H1 (cell line): ENCODE data around the gene ZC3HAV1.

Experiments
- BRCA1 ChIP-seq: IDR thresholded peaks from 2 replicates; pipeline ENCODE4 v1.6.1; 2012; ENCODE audit warnings: low read depth, low read length, improper control_type of control experiment
- CTCF ChIP-seq, 3 experiments: IDR thresholded peaks; 1 replicate in 2 of 3; 2 replicates in 1 of 3; pipeline versions ENCODE4 v1.5.1 to v1.6.1; 2011; ENCODE audit warnings: low read length in 3 of 3, mild to moderate bottlenecking in 3 of 3, inconsistent platforms in 2 of 3, low read depth in 1 of 3, moderate library complexity in 1 of 3; ENCODE audit not compliant: insufficient read depth in 1 of 3; ENCODE audit errors: control extremely low read depth in 1 of 3
- EZH2 ChIP-seq: fragments of 200-600 bp; sonication (generic); IDR thresholded peaks from 2 replicates; pipeline ENCODE4 v1.7.1; 2012; ENCODE audit warnings: low read depth, mild to moderate bottlenecking, moderate library complexity, low read length, inconsistent platforms; ENCODE audit not compliant: severe bottlenecking
- GABPA ChIP-seq: IDR thresholded peaks from 2 replicates; pipeline ENCODE4 v1.6.1; 2011; ENCODE audit warnings: mild to moderate bottlenecking, low read length, moderate library complexity, borderline replicate concordance; ENCODE audit not compliant: insufficient read depth
- MAX ChIP-seq: IDR thresholded peaks from 2 replicates; pipeline ENCODE4 v1.6.1; 2012; ENCODE audit warnings: inconsistent platforms
- POLR2A ChIP-seq, 2 experiments: IDR thresholded peaks; 1 replicate in 1 of 2; 2 replicates in 1 of 2; pipeline ENCODE4 v1.6.1; 2011; ENCODE audit warnings: low read depth in 2 of 2, low read length in 2 of 2, mild to moderate bottlenecking in 2 of 2; ENCODE audit errors: control extremely low read depth in 1 of 2
- POLR2AphosphoS5 ChIP-seq: IDR thresholded peaks from 2 replicates; pipeline ENCODE4 v1.6.1; 2011; ENCODE audit warnings: low read depth, low read length
- RAD21 ChIP-seq, 2 experiments: IDR thresholded peaks in 1 of 2; conservative IDR thresholded peaks in 1 of 2; 2 replicates each; pipeline ENCODE4 v1.6.1; 2011; ENCODE audit warnings: low read depth in 2 of 2, low read length in 2 of 2, improper control_type of control experiment in 1 of 2, inconsistent platforms in 1 of 2, mild to moderate bottlenecking in 1 of 2, moderate library complexity in 1 of 2
- USF2 ChIP-seq: IDR thresholded peaks from 2 replicates; pipeline ENCODE4 v1.6.1; 2011; ENCODE audit warnings: low read length, improper control_type of control experiment

GRCh38 chr7:139075871-139076686, 33.4 kb downstream of the ZC3HAV1 start:
- TF ChIP-seq CTCF (IDR thresholded peaks at IDR 0.05; ENCODE audit: control extremely low read depth in 1 of 3, insufficient read depth in 1 of 3, low read depth in 1 of 3, low read length in 3 of 3) = no peak
- no peak for TF ChIP-seq USF2
- no peak for TF ChIP-seq MAX
- TF ChIP-seq POLR2A (IDR thresholded peaks at IDR 0.05; ENCODE audit: control extremely low read depth in 1 of 2, low read depth in 2 of 2, low read length in 2 of 2) = no peak
- no peak for TF ChIP-seq BRCA1
- no peak for TF ChIP-seq POLR2AphosphoS5
- TF ChIP-seq RAD21 (IDR thresholded peaks at IDR 0.05 in 1 of 2, conservative IDR thresholded peaks at IDR 0.05 in 1 of 2; ENCODE audit: low read depth in 2 of 2, low read length in 2 of 2) = no peak
- no peak for TF ChIP-seq GABPA
- no peak for TF ChIP-seq EZH2
